ENCODE measurements around the gene NHLRC3. TPM values are rescaled to one million over a fixed set of nuclear protein-coding genes. Genes with fewer than 3 reads are reported as not detected.

The NHLRC3 gene
- total RNA-seq, 1 donor, result 26.4 TPM

DNA sequence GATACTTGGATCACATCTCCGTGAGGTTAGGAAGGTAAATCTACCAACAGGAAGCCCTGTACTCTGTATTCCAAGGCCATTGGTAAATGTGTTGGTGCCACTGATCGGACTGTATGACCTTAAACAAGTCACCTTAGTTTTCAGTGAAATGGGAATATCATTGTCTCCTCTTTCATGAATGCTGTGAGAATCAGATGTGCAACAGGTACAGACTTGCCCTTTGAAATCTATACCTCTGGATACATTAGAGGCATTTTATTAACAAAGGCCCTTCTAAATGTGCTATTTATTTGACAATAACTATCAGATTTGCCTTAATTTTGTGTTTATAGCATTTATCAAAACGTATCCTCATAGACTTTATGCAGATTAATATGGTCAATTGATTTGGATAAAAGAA is 11.0 kb downstream of the NHLRC3 start:
- H3K27me3 ChIP-seq (ENCODE audit: insufficient read depth, low read length), result no peaks in the 10 kb centered on the region
- no peaks in the 10 kb centered on the region for H3K9me3 ChIP-seq (ENCODE audit: low read depth, low read length)
- no peak overlapping the region for H3K4me3 ChIP-seq (ENCODE audit: insufficient read depth, low read length)
- DNase-seq (ENCODE audit: insufficient read length, low spot score, missing footprints), result no peak
- H2AFZ ChIP-seq (ENCODE audit: low read length), result no peak overlapping the region
- H3K4me1 ChIP-seq (ENCODE audit: insufficient read depth, low read length), result no peaks in the 10 kb centered on the region
- no peak overlapping the region for H3K4me2 ChIP-seq (ENCODE audit: insufficient read depth, low read length)
- no peaks in the 10 kb centered on the region for H3K36me3 ChIP-seq (ENCODE audit: insufficient read depth, low read length)
- H3K27ac ChIP-seq (ENCODE audit: low read depth, low read length), result no peak overlapping the region
- no peaks in the 10 kb centered on the region for H3K79me2 ChIP-seq (ENCODE audit: insufficient read depth, low read length)
- TF ChIP-seq, protein P1, sequence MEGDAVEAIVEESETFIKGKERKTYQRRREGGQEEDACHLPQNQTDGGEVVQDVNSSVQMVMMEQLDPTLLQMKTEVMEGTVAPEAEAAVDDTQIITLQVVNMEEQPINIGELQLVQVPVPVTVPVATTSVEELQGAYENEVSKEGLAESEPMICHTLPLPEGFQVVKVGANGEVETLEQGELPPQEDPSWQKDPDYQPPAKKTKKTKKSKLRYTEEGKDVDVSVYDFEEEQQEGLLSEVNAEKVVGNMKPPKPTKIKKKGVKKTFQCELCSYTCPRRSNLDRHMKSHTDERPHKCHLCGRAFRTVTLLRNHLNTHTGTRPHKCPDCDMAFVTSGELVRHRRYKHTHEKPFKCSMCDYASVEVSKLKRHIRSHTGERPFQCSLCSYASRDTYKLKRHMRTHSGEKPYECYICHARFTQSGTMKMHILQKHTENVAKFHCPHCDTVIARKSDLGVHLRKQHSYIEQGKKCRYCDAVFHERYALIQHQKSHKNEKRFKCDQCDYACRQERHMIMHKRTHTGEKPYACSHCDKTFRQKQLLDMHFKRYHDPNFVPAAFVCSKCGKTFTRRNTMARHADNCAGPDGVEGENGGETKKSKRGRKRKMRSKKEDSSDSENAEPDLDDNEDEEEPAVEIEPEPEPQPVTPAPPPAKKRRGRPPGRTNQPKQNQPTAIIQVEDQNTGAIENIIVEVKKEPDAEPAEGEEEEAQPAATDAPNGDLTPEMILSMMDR (IDR thresholded peaks at IDR 0.05; ENCODE audit: extremely low read depth, low read depth, low read length), result no peak
- H4K20me1 ChIP-seq (ENCODE audit: insufficient read depth, low read length), result no peaks in the 10 kb centered on the region

DNA sequence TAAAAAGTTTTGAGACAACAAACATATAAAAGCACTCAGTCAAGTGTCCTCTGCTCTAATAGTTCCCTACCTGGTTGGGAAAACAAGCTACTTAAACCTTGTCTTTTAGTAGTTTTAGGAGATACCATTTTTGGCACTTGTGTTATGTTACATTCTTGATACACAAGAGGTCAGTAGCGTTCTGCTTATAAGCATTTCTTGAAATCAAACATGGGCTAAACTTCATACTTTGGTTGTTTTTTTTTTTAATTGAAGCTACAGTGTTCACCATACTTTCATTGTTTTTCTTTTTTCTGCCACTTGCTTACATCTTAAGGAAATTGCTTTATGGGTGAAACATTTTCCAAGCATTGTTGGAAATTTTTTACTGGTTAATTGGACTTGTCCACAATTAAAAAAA is 12.9 kb downstream of the NHLRC3 start:
- Histone ChIP-seq H3K36me3 (ENCODE audit: insufficient read depth, low read length) (no peaks in the 10 kb centered on the region), H3K27me3 (ENCODE audit: insufficient read depth, low read length) (no peaks in the 10 kb centered on the region), H3K4me1 (ENCODE audit: insufficient read depth, low read length) (no peaks in the 10 kb centered on the region), H4K20me1 (ENCODE audit: insufficient read depth, low read length) (no peaks in the 10 kb centered on the region), H3K79me2 (ENCODE audit: insufficient read depth, low read length) (no peaks in the 10 kb centered on the region), H2AFZ (ENCODE audit: low read length) (no peak overlapping the region), H3K4me2 (ENCODE audit: insufficient read depth, low read length) (no peak overlapping the region), H3K9me3 (ENCODE audit: low read depth, low read length) (no peaks in the 10 kb centered on the region), H3K4me3 (ENCODE audit: insufficient read depth, low read length) (no peak overlapping the region), H3K27ac (ENCODE audit: low read depth, low read length) (no peak overlapping the region)
- TF ChIP-seq, protein P1 (IDR thresholded peaks at IDR 0.05; ENCODE audit: extremely low read depth, low read depth, low read length), result peak; percentile 49
- DNase-seq (ENCODE audit: insufficient read length, low spot score, missing footprints), result no peak

DNA sequence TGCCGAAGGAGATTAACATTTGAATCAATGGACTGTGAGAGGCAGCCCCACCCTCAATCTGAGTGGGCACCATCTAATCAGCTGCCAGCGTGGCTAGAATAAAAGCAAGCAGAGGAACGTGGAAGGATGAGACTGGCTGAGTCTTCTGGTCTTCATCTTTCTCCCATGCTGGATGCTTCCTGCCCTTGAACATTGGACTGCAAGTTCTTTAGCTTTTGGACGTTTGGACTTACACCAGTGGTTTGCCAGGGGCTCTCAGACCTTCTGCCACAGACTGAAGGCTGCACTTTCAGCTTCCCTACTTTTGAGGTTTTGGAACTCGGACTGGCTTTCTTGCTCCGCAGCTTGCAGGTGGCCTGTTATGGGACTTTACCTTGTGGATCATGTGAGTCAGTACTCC is 14.7 kb downstream of the NHLRC3 start:
- Histone ChIP-seq H2AFZ (ENCODE audit: low read length) (no peak overlapping the region), H3K27me3 (ENCODE audit: insufficient read depth, low read length) (no peaks in the 10 kb centered on the region), H3K4me2 (ENCODE audit: insufficient read depth, low read length) (no peak overlapping the region), H3K9me3 (ENCODE audit: low read depth, low read length) (no peaks in the 10 kb centered on the region), H3K27ac (ENCODE audit: low read depth, low read length) (no peak overlapping the region), H4K20me1 (ENCODE audit: insufficient read depth, low read length) (no peaks in the 10 kb centered on the region), H3K36me3 (ENCODE audit: insufficient read depth, low read length) (no peaks in the 10 kb centered on the region), H3K4me1 (ENCODE audit: insufficient read depth, low read length) (no peaks in the 10 kb centered on the region), H3K79me2 (ENCODE audit: insufficient read depth, low read length) (no peaks in the 10 kb centered on the region), H3K4me3 (ENCODE audit: insufficient read depth, low read length) (no peak overlapping the region)
- TF ChIP-seq, protein P1 (IDR thresholded peaks at IDR 0.05; ENCODE audit: extremely low read depth, low read depth, low read length), result no peak
- no peak for DNase-seq (ENCODE audit: insufficient read length, low spot score, missing footprints)

DNA sequence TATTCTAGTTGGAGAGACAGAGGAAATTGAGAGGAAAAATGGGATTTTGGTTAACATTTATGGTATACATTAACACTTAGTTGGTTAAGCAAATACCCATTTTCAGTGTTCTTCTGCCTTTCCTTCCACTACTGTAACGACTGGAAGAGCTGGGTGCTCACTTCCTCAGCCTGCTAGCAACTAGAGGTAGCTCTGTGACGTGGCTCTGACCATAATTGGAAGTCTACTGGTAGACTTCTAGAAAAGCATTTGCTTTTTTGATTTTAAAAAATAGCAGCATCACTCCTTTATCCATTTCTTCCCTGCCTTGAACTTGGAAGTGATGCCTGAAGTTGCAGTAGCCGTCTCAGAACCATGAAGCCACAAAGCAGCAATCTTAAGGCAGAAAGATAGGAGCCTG is 15.9 kb downstream of the NHLRC3 start:
- H4K20me1 ChIP-seq (ENCODE audit: insufficient read depth, low read length), result no peaks in the 10 kb centered on the region
- H3K27ac ChIP-seq (ENCODE audit: low read depth, low read length), result no peak overlapping the region
- no peaks in the 10 kb centered on the region for H3K36me3 ChIP-seq (ENCODE audit: insufficient read depth, low read length)
- no peak for DNase-seq (ENCODE audit: insufficient read length, low spot score, missing footprints)
- H3K79me2 ChIP-seq (ENCODE audit: insufficient read depth, low read length), result no peaks in the 10 kb centered on the region
- H3K4me2 ChIP-seq (ENCODE audit: insufficient read depth, low read length), result no peak overlapping the region
- no peak overlapping the region for H2AFZ ChIP-seq (ENCODE audit: low read length)
- H3K9me3 ChIP-seq (ENCODE audit: low read depth, low read length), result no peaks in the 10 kb centered on the region
- no peak overlapping the region for H3K4me3 ChIP-seq (ENCODE audit: insufficient read depth, low read length)
- H3K4me1 ChIP-seq (ENCODE audit: insufficient read depth, low read length), result no peaks in the 10 kb centered on the region
- no peaks in the 10 kb centered on the region for H3K27me3 ChIP-seq (ENCODE audit: insufficient read depth, low read length)
- TF ChIP-seq, protein P1 (IDR thresholded peaks at IDR 0.05; ENCODE audit: extremely low read depth, low read depth, low read length), result no peak
